Peyer's patch (tissue), 4 donors: Measurements from ENCODE around the gene C1orf226.

Experiments
- CTCF ChIP-seq, 6 experiments: fragments of 450-650 bp in 4 of 6; fragments of 200-600 bp in 2 of 6; sonication (generic) in 1 of 6; IDR thresholded peaks; one replicate each; pipeline ENCODE4 v1.5.1; 2017 to 2019; ENCODE audit warnings: antibody characterized with exemption in 6 of 6, mild to moderate bottlenecking in 3 of 6, moderate library complexity in 1 of 6
- POLR2A ChIP-seq, 2 donors: fragments of 450-650 bp; IDR thresholded peaks; one replicate each; pipeline ENCODE4 v1.5.1; 2017; ENCODE audit warnings: antibody characterized with exemption in 2 of 2, mild to moderate bottlenecking in 2 of 2, moderate library complexity in 2 of 2

GRCh38 chr1:162366149-162366548, 15.4 kb upstream of the C1orf226 start:
- TF ChIP-seq POLR2A (IDR thresholded peaks at IDR 0.05) (no peak), CTCF (IDR thresholded peaks at IDR 0.05) (no peak)
